Measurements from ENCODE around the gene PKP4. TPM values are rescaled to one million over a fixed set of nuclear protein-coding genes. Genes with fewer than 3 reads are reported as not detected.

PKP4 gene
- total and polyA plus RNA-seq, 2 of the 8 experiments (the other 6 are each of a cell fraction or from before 2014, with no cell fraction given), result 48.2 to 88.0 TPM

- TF ChIP-seq CHD7 (IDR thresholded peaks at IDR 0.05; ENCODE audit: insufficient replicate concordance, low read length) (no peak), KDM4A (IDR thresholded peaks at IDR 0.05; ENCODE audit: low read depth, low read length, severe bottlenecking) (no peak)
Measured at GRCh38 chr2:158644139-158644538, 187.4 kb downstream of the PKP4 start (continued).
